ENCODE results near the gene LAMP2.
A peak's percentile ranks its signal among the peaks of the same experiment; 100 is the strongest.

LAMP2 gene

DNA sequence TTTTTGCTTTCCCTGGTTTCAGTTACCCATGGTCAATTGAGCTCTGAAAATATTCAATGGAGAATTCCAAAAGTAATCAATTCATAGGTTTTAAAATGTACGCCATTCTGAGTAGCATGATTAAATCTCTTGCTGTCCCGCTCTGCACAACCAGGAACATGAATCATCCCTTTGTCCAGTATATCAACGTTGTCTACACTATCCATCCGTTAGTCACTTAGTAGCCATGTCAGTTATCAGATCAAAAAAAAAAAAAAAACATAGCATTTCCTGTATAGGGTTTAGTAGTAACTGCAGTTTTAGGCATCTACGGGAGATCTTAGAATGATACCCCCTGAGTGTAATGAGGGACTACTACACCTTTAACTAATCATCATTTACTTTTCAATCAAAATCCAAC, 15.1 kb downstream of the LAMP2 start:
- no peak for DNase-seq

DNA sequence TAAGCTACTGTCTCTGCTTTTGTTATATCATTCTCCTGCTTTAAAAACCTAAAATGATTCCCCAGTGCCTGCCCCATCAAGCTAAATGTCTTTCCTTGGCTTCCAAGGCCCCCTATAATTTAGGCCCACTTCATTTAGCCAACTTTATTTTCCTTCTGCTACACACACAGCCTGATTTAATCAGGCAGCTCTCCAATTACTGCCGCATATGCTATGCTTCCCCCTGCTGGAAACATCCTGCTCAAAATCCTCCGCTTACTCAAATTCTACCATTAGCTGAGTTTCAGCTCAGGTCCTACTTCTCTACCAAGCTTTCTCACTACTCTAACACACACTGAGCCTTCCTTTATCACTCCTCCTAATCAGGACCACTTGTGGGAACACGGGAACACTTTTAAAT, 17.0 kb downstream of the LAMP2 start:
- peak; percentile 52 for DNase-seq

DNA sequence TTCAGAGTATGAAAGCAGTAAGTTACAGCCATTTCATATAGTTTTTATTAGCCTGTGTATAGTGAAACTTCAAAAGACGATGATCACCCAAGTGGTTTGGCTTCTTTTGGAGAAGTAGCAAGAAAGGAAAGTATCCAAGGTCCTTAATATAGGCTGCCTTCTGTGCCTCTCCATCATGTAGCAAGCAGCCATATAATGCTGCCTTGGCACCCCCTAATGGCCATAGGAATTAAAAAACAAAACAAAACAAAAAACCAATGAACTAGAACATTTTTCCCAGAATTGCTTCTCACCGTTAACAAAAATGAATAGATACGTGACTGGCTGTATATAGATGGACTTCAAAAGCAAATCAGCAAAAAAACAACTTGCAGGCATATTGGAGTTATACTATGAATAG, 18.9 kb downstream of the LAMP2 start:
- peak; percentile 8 for DNase-seq

DNA sequence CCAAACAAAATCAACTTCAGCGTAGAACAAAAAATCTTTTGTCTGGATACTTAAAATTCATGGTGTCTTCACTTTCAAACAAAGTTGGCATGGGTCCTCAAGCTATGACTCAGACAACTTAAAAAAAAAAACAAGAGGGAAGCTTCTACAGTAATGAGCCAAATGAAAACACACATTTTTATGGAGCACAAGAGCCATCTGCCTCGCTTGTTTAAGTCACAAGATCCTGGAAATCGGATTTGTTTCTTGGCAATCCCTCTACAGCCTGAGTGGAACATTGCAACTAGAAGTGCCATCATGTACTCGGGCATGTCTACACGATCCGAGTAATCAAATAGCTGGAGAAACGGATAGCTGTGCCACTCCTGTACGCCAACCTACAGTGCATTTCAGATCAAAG, 22.6 kb downstream of the LAMP2 start:
- no peak for DNase-seq

DNA sequence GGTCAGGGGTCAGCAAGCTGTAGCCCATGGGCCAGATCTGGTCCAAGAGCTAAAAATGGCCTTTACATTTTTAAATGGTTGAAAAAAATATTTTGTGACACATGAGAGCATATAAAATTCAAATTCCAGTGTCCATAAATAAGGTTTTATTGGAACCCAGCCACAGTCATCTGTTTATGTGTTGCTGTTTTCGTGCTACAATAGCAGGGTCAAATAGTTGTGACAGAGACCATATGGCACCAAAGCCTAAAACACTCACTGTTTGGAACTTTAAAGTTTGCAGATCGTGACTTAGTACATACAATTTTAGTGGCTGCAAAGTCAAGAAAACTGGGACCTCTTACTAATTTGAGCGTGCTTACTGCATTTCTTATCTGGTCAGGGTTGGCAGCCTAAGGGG, 29.2 kb downstream of the LAMP2 start:
- no peak for DNase-seq

DNA sequence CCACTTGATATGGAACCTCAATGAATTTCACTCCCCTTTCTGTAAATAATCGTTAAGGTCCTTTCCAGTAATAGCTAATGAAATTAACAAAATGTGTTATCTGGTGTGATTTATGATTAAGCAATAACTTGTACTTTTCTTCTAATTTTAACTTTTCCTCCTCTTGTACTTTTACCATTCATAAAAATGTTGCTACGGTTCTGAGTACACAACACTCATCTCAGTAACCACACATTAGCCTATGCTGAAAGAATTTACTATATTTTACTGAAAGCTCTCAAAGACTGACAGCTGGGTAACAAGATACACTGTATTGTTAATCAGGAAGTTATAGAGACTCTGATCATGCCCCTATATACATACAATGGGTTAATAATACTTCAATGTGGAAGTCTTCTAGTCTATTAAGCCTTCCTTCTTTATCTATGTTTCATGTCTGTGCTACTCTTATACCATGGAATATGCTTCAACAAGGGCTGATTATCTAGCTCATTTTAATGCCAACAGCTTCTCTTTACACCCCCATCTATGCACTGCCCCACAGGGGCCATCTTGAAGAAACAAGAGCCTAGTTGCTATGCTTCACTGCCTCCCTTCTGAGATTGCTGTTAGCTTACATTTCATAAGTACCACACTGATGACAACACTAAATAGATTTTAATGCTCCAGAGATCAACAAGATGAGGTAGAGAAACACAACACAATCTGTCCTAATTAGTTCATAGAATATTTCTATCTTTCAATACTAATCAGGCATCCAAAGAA, 39.1 kb downstream of the LAMP2 start:
- DNase-seq: peak; percentile 37

DNA sequence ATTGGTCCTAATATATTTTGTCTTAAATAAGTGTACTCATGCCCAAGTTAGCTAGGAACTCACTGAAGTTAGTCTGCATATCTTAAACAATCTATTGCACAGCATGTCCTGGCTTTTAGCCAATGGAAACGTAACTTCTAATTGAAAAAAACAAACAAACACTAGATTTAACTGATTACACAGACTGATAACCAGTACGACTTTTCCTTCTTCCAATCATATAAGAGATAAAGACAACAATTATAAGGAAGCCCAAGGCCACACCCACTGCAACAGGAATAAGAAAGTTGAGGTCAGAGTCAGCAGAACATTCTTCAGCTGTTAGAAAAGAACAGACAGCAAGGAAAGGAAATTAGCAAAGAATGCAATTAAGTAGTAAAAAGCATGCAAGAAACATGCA, 40.8 kb downstream of the LAMP2 start:
- DNase-seq: no peak

DNA sequence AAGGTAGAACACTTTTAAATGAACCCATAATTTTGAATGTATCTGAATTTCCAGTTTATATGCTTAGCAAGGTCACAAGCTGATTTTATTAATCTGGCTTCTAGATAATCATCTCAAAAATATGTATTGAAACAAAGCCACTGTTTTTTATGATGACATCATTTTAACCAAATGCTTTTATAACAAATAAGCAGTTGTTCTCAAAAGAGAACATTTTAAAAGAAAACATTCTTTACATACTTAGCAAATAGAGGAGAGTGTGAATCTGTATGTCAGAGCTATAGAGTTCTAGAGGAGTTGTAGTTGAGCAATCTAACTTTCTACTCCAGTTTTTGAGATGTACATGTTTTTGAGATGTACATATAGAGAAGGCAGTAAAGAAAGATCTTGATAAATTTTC, 42.5 kb downstream of the LAMP2 start:
- no peak for DNase-seq

DNA sequence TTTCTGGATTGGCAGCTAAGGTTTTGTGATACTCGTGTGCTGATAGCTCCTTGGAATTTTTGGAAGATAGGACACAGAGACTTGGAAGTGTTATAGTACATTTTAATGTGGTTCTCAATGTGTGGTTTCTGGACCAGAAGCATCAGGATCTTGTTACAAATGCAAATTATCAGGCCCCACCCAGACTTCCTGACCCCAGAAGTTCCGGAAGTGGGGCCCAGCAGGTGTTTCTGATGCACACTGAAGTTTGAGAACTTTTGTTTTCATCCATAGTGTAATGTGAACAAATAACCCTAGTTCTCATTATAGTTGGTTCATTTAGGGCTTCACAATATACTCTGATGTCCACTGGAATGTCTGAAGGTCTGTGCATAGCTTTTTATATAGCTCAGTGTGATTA, 49.6 kb downstream of the LAMP2 start:
- DNase-seq: no peak

DNA sequence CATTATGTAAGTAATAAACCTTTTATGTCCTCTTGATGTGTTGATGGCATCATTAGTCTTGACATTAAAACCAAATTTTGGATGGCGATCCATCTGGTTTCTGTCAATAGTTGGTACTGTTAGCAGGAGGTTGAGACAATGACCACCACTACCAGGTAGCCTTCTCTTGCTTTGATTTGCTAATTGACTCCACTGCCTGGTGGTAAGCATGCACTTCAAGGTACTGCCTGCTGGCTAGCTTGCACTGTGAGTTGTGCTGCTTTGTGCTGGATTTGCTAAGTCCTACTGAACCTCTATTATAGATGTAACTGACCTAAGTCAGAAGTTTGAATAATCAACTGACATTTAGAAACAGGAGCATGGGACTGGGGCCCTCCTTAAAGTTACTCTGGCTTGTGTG, 60.9 kb downstream of the LAMP2 start:
- DNase-seq: no peak

DNA sequence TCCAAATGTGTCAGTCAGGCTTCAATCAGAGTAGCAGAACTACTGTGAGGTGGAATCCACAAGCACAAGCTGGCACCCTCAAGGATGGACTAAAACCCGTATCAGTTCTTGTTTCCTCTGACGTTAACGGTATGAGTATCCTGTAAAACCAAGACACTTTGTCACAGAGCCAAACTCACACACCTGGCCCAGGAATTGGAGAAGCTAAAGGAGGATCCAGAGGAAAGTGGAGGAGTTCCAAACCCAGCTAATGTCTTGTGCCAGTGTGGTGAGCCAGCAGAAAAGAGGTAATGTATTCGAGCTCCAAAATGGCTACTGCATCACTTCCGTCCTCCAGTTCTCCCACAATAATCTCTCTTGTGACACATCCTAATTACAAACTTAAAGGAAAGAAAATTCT, 62.5 kb downstream of the LAMP2 start:
- DNase-seq: no peak

DNA sequence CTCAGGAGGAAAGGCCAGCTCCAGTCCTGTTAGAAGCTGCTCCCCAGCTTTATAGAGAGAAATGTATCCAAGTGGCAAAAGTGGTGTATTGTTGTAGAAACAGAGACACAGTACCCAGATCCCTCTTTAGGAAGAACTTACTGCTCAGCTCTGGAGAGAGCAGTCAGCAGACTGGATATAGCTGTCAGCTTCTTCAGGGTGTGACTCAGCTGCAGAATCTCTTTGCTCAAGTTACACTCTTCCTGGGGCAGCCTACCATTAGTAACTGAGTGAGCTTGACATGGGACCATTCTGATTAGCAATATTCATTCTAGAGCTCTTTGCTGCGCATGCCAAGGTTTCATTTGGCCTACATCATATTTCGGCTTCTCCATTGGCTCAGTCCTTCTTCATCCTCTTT, 66.7 kb downstream of the LAMP2 start:
- no peak for DNase-seq

DNA sequence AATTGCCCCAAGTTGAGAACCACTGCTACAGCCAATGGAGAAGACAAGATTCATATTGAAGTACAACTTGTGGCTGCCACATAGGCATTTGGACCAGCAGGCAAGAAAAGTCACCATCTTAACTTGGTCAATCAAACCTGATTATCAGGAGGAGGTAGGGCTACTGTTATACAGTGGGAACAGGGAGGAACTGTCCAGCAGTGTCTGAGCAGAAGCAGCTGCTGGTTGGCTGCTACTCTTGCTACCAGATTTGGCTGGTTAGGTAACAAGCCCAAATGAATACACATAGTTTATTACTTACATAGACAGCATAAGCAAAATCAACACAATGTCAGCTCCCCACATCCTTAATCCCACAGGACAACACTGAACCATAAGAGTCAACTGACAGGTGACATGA, 67.8 kb downstream of the LAMP2 start:
- no peak for DNase-seq

DNA sequence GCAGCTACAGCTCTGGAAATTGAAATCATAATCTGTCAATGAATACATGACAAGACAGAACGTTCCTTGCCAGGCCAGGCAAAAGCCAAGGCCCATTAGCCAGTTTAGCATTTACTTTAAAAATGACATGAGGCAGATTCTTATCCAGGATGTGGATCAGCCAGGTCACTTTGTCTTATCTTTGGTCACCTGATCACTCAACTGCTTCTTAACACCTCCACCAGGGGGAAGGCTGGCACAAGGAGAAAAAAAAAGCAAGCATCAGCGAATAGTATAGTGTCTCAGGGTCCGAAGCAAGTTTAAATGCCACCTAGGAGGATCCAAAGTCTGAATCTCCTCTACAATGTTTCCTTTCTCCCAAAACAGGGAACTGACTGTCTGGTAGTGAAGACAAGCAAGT, 88.4 kb downstream of the LAMP2 start:
- DNase-seq: peak; percentile 13

DNA sequence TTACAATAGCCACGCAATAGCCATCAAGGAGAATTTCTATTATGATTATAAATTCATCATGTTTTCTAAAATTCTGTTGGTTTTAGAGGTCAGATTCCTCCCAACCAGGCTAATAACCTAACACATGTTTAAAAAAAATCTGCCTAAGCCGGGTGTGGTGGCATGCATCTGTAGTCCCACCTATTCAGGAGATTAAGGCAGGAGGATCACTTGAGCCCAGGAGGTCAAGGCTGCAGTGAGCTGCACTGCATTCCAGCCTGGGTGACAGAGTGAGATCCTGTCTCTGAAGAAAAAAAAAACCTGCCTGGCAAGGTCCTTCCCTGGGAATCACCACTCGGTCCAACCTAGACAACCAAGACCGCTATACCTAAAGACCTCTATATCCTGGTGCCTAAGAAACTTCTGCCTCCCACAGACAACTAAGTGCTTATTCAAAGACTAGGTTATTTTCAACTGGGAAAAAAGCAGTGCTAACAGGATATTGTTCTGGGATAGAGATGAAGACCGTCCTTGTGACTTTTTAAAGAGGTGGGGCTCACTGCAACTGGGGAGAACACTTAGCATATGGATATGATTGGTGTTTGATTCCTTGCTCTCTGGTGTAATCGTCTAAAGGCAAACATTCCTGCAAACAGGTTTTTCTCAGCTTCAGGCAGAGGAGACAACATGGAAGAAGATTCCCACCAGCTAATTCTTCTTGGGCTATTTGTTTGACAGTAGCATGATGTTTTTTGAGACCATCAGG, 89.0 kb downstream of the LAMP2 start:
- DNase-seq: no peak

DNA sequence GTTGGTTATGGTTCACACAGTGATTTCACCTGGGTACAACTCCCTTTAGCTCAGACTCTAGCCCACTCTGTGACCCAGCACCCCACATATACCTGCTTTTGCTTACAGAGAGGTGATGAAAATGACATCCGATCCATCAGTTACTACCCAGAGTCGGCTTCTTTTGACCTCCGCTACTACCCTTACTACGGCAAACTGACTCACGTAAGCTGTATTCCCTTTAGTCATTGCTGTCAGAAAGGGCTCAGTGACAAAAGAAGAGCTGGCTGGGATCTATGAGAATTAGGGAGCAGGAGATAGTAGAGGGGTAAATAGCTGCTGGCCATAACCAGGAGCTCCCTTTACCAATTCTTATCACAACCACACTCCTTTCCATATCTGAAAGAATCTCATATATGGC, 90.5 kb downstream of the LAMP2 start:
- DNase-seq: no peak

Measured in NCI-H1436 (cell line).